Keratinocyte (primary cell): Measurements from ENCODE around the gene HMGCS2. TPM values are rescaled to one million over a fixed set of nuclear protein-coding genes. Genes with fewer than 3 reads are reported as not detected.
"Not testable (repeated sequence)": the region's sequence is repeated elsewhere in the genome, so short reads cannot be mapped to it uniquely, and the experiment has no call there.

Experiments
- DNase-seq: peaks from one replicate; pipeline ENCODE4 v3.0.0-alpha.2; 2011; ENCODE audit warnings: low read depth, missing footprints, low spot score
- FAIRE-seq: peaks from 2 replicates; lab custom pipeline; 2011; peaks lifted over from hg19 to GRCh38; lab: Jason Lieb, UNC
- H2AFZ ChIP-seq: 2 replicates; pipeline ENCODE4 v1.6.0; 2012; ENCODE audit warnings: low read length, control low read depth, inconsistent platforms; ENCODE audit not compliant: control insufficient read depth
- H3K27ac ChIP-seq: 2 replicates; pipeline ENCODE4 v1.5.1; 2011; ENCODE audit warnings: low read length; ENCODE audit not compliant: control insufficient read depth, insufficient read depth
- H3K27me3 ChIP-seq: 3 replicates; pipeline ENCODE4 v1.6.0; 2011; ENCODE audit warnings: low read length; ENCODE audit not compliant: control insufficient read depth, insufficient read depth; ENCODE audit errors: extremely low read depth
- H3K36me3 ChIP-seq, 2 experiments: 2 replicates in 1 of 2; 3 replicates in 1 of 2; pipeline ENCODE4 v1.5.1; 2011; ENCODE audit warnings: low read length in 2 of 2, mild to moderate bottlenecking in 1 of 2; ENCODE audit not compliant: control insufficient read depth in 2 of 2, insufficient read depth in 2 of 2; ENCODE audit errors: extremely low read depth in 1 of 2
- H3K4me1 ChIP-seq: 3 replicates; pipeline ENCODE4 v1.5.1; 2011; ENCODE audit warnings: low read length; ENCODE audit not compliant: control insufficient read depth, insufficient read depth; ENCODE audit errors: extremely low read depth
- H3K4me2 ChIP-seq: 3 replicates; pipeline ENCODE4 v1.6.0; 2011; ENCODE audit warnings: low read depth, low read length; ENCODE audit not compliant: control insufficient read depth, insufficient read depth; ENCODE audit errors: extremely low read depth
- H3K4me3 ChIP-seq, 3 experiments: fragments of 200-600 bp in 1 of 3; sonication (generic) in 1 of 3; 2 replicates in 2 of 3; 3 replicates in 1 of 3; pipeline ENCODE4 v1.5.1; 2011 to 2016; ENCODE audit warnings: low read length in 3 of 3, mild to moderate bottlenecking in 3 of 3, control low read depth in 2 of 3, inconsistent platforms in 1 of 3, low read depth in 1 of 3, mixed read lengths in 1 of 3, mixed run types in 1 of 3, moderate library complexity in 1 of 3; ENCODE audit not compliant: control insufficient read depth in 2 of 3, insufficient read depth in 2 of 3; ENCODE audit errors: extremely low read depth in 1 of 3
- H3K79me2 ChIP-seq: 2 replicates; pipeline ENCODE4 v1.6.0; 2012; ENCODE audit warnings: low read length; ENCODE audit not compliant: control insufficient read depth, insufficient read depth
- H3K9ac ChIP-seq: 3 replicates; pipeline ENCODE4 v1.6.0; 2011; ENCODE audit warnings: low read length; ENCODE audit not compliant: control insufficient read depth, insufficient read depth; ENCODE audit errors: extremely low read depth
- H3K9me1 ChIP-seq: 3 replicates; pipeline ENCODE4 v1.6.0; 2011; ENCODE audit warnings: low read length; ENCODE audit not compliant: control insufficient read depth, insufficient read depth; ENCODE audit errors: extremely low read depth
- H3K9me3 ChIP-seq: 2 replicates; pipeline ENCODE4 v1.5.1; 2012; ENCODE audit warnings: low read depth, low read length; ENCODE audit not compliant: control insufficient read depth
- H4K20me1 ChIP-seq: 3 replicates; pipeline ENCODE4 v1.6.0; 2011; ENCODE audit warnings: low read length; ENCODE audit not compliant: control insufficient read depth, insufficient read depth; ENCODE audit errors: extremely low read depth
- CTCF ChIP-seq, 3 experiments: IDR thresholded peaks in 1 of 3; conservative IDR thresholded peaks in 1 of 3; optimal IDR thresholded peaks in 1 of 3; 2 replicates in 2 of 3; 3 replicates in 1 of 3; pipeline versions ENCODE3 to v1.5.1; 2011; ENCODE audit warnings: low read length in 3 of 3, mild to moderate bottlenecking in 3 of 3, moderate library complexity in 2 of 3, control low read depth in 1 of 3, inconsistent platforms in 1 of 3; ENCODE audit not compliant: insufficient read depth in 2 of 3; ENCODE audit errors: extremely low read depth in 1 of 3
- EZH2 ChIP-seq: IDR thresholded peaks from one replicate; pipeline ENCODE4 v1.6.1; 2012; ENCODE audit warnings: inconsistent platforms, mild to moderate bottlenecking, low read length, moderate library complexity
- dilution Hi-C: fragments of 300-500 bp; cut with MboI; formaldehyde crosslinking; loops from one replicate; pipeline ENCODE4 v1.7.0; 2020; ENCODE audit warnings: low sequenced_read_pairs; ENCODE audit not compliant: extremely low pct_ligation_motif_present
- polyA plus RNA-seq, 5 experiments: library from polyadenylated mRNA; depleted of rRNA in 3 of 5; stranded (reverse) in 3 of 5; stranded (forward) in 1 of 5; unstranded in 1 of 5; fragments of >200 nt; gene quantifications; 1 replicate in 1 of 5; 2 replicates in 3 of 5; 3 replicates in 1 of 5; pipeline versions ENCODE4 v1.2.1 to v1.2.3, GENCODE V29; 2011 to 2012; ENCODE audit warnings: missing spikeins in 2 of 5, low read depth in 1 of 5, low replicate concordance in 1 of 5

The HMGCS2 gene
- polyA plus RNA-seq, 1 donor (not counting 4 experiments of a cell fraction or from before 2014, with no cell fraction given) = not detected

- DNase-seq (no peak), FAIRE-seq (no peak)
- no peak overlapping the region for H2AFZ ChIP-seq
Observed at GRCh38 chr1:119790451-119791198, 21.9 kb upstream of the HMGCS2 start.

DNA sequence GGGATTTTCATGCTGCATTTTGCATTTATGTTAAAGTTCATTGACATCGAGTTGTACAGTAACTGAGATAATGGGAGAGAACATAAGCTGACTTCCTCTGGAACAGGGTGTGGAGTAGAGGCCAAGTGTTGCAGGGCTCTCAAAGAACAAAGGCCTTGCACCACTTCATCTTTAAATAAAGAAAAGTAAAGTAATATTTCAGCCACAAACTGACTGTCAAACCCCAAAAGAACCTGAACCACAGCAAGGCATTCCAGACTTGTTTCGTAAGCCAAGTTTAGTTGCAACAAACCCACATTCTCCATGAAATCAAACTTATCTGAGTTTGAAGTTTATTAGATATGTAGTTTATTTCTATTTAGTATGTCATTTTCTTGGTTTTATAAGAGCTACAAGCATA lies 19.1 kb upstream of the HMGCS2 start:
- no peak overlapping the region for H3K27ac ChIP-seq
- H3K4me3 ChIP-seq = no peak overlapping the region
- TF ChIP-seq EZH2 = no peak
- TF ChIP-seq CTCF (optimal IDR thresholded peaks at IDR 0.05 in 1 of 3, IDR thresholded peaks at IDR 0.05 in 1 of 3, conservative IDR thresholded peaks at IDR 0.05 in 1 of 3; ENCODE audit: extremely low read depth in 1 of 3, insufficient read depth in 2 of 3, low read length in 3 of 3) = no peak
- H3K4me2 ChIP-seq = no peak overlapping the region
- DNase-seq (no peak), FAIRE-seq (no peak)
- H4K20me1 ChIP-seq = no peaks in the 10 kb centered on the region
- H3K9me3 ChIP-seq = no peaks in the 10 kb centered on the region
- no peak overlapping the region for H2AFZ ChIP-seq
- H3K36me3 ChIP-seq = no peaks in the 10 kb centered on the region
- H3K9me1 ChIP-seq = no peaks in the 10 kb centered on the region
- no peak overlapping the region for H3K9ac ChIP-seq
- peaks cover 21% of the 10 kb centered on the region for H3K4me1 ChIP-seq
- dilution Hi-C loops = no loop called here
- no peaks in the 10 kb centered on the region for H3K79me2 ChIP-seq
- no peaks in the 10 kb centered on the region for H3K27me3 ChIP-seq

More at GRCh38 chr1:119790451-119791198, 21.9 kb upstream of the HMGCS2 start:
- Histone ChIP-seq H4K20me1 (no peaks in the 10 kb centered on the region), H3K9me1 (no peaks in the 10 kb centered on the region), H3K9ac (no peak overlapping the region), H3K27me3 (no peaks in the 10 kb centered on the region), H3K27ac (no peak overlapping the region), H3K9me3 (no peaks in the 10 kb centered on the region), H3K4me1 (peaks cover 12% of the 10 kb centered on the region), H3K36me3 (no peaks in the 10 kb centered on the region), H3K4me3 (no peak overlapping the region), H3K4me2 (no peak overlapping the region), H3K79me2 (no peaks in the 10 kb centered on the region)
- dilution Hi-C loops = no loop called here
- no peak for TF ChIP-seq EZH2

DNA sequence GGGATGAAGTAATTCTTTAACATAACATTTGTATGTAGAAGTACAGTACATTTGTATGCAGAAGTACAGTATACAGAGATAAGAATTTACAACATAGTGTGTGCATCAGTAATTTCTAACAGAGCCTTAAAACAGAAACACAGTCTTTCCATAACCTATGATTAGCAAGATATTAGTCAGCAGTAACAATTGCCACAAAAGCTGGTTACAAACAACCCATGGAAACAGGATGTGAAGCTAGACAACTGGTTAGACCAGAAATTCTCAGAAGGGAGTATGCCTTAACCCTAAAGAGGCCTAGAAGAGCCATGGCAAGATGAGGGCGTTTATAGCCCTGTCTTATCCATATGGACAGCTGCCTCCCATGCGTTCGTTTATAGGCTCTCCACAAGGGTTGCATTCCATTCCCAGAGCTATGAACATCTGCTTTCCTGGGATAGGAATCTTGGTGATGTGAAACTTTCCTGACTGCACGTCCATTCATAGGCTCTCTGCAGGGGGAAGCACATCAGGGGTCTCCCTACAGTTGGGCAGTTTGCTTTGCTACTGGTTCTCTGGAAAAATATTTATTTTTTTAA lies 17.9 kb upstream of the HMGCS2 start:
- H3K27ac ChIP-seq, H3K36me3 ChIP-seq, H3K27me3 ChIP-seq, H2AFZ ChIP-seq, H3K4me3 ChIP-seq, FAIRE-seq, dilution Hi-C loops, DNase-seq, H3K79me2 ChIP-seq, H3K4me2 ChIP-seq, H4K20me1 ChIP-seq, H3K9ac ChIP-seq, H3K9me3 ChIP-seq, H3K9me1 ChIP-seq: not testable (repeated sequence)
- peaks cover 24% of the 10 kb centered on the region for H3K4me1 ChIP-seq

DNA sequence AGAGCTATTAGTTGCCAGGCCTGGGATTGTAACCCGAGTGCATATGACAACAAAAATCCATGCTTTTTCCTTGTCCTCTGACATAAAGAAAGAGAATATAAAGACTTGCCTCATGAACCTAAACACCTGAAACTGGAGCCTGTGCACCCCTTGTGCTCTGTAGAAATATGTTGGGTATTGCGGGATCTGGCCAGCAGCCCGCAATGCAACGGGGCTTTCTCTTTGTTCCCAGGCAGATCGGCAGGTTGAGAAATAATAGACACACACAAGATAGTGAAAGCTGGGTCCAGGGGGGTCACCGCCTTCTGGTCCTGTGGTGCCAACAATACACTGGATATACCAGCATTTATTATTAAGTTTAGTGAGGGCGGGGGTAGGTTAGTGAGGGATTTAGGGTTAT lies 17.3 kb upstream of the HMGCS2 start:
- H3K4me1 ChIP-seq = peaks cover 24% of the 10 kb centered on the region
- not testable (repeated sequence) for H3K4me2 ChIP-seq

More for the DNA sequence above, 17.3 kb upstream of the HMGCS2 start:
- H3K27ac ChIP-seq, H3K79me2 ChIP-seq, H3K4me3 ChIP-seq, H3K36me3 ChIP-seq, H3K9me1 ChIP-seq, dilution Hi-C loops, H3K9me3 ChIP-seq, FAIRE-seq, H2AFZ ChIP-seq, H3K9ac ChIP-seq, DNase-seq, H3K27me3 ChIP-seq, H4K20me1 ChIP-seq: not testable (repeated sequence)
